ENCODE measurements around the gene GLIS1.

The GLIS1 gene

GRCh38 chr1:53458634-53459033 lies 280.3 kb downstream of the GLIS1 start:
- DNase-seq (ENCODE audit: extremely low read depth in 1 of 2, low read depth in 1 of 2): no peak

Measured in stimulated activated CD8-positive, alpha-beta memory T cell treated with anti-CD3 and anti-CD28 coated beads, Interleukin-7, amount 100 ng/mL, for 48 hours (primary cell).